Smooth muscle cell (in vitro differentiated cells): ENCODE results near the gene SRGAP1. TPM values are rescaled to one million over a fixed set of nuclear protein-coding genes. Genes with fewer than 3 reads are reported as not detected.

Experiments used
- DNase-seq: peaks from one replicate; lab custom pipeline; 2025; ENCODE audit not compliant: unreplicated experiment; lab: John Stamatoyannopoulos, UW
- H2AFZ ChIP-seq: fragments of 200-600 bp; sonication (generic); 2 replicates; pipeline ENCODE4 v1.6.0; 2016; ENCODE audit warnings: antibody characterized with exemption, low read depth, mild to moderate bottlenecking
- H3F3A ChIP-seq: fragments of 200-600 bp; sonication (generic); 2 replicates; pipeline ENCODE4 v1.6.0; 2017; ENCODE audit warnings: antibody characterized with exemption, low read depth
- H3K27ac ChIP-seq: fragments of 200-600 bp; sonication (generic); 2 replicates; pipeline ENCODE4 v1.5.1; 2016; ENCODE audit warnings: low read depth, mild to moderate bottlenecking
- H3K27me3 ChIP-seq: fragments of 200-600 bp; sonication (generic); 2 replicates; pipeline ENCODE4 v1.6.1; 2016; ENCODE audit warnings: low read depth, mild to moderate bottlenecking
- H3K36me3 ChIP-seq: fragments of 200-600 bp; sonication (generic); 2 replicates; pipeline ENCODE4 v1.5.1; 2016; ENCODE audit warnings: low read depth
- H3K4me1 ChIP-seq: fragments of 200-600 bp; sonication (generic); 2 replicates; pipeline ENCODE4 v1.5.1; 2016; ENCODE audit warnings: low read depth
- H3K4me2 ChIP-seq: fragments of 200-600 bp; sonication (generic); 2 replicates; pipeline ENCODE4 v1.6.0; 2016; ENCODE audit warnings: mild to moderate bottlenecking
- H3K4me3 ChIP-seq: fragments of 200-600 bp; sonication (generic); 2 replicates; pipeline ENCODE4 v1.5.1; 2016; ENCODE audit warnings: mild to moderate bottlenecking
- H3K79me2 ChIP-seq: fragments of 200-600 bp; sonication (generic); 2 replicates; pipeline ENCODE4 v1.6.0; 2016; ENCODE audit warnings: low read depth, mild to moderate bottlenecking
- H3K9ac ChIP-seq: fragments of 200-600 bp; sonication (generic); 2 replicates; pipeline ENCODE4 v1.6.0; 2016; ENCODE audit warnings: low read depth
- H3K9me3 ChIP-seq: fragments of 200-600 bp; sonication (generic); replicated peaks from 2 replicates; pipeline ENCODE4 v1.5.1; 2016; ENCODE audit warnings: low read depth
- H4K20me1 ChIP-seq: fragments of 200-600 bp; sonication (generic); 2 replicates; pipeline ENCODE4 v1.6.0; 2016; ENCODE audit warnings: low read depth
- CTCF ChIP-seq: fragments of 200-600 bp; sonication (generic); IDR thresholded peaks from 2 replicates; pipeline ENCODE4 v1.5.1; 2017; ENCODE audit warnings: borderline replicate concordance, mild to moderate bottlenecking, antibody characterized with exemption; ENCODE audit not compliant: insufficient read depth, poor library complexity, severe bottlenecking
- WGBS: methylation state at CpG from one replicate; pipeline ENCODE4 v1.1.7; 2016; ENCODE audit warnings: low lambda C conversion rate; 5-methylcytosine and 5-hydroxymethylcytosine counted together
- polyA plus RNA-seq: library from polyadenylated mRNA; unstranded; fragments of >200 nt; fragmentation: Nextera tagmentation; extraction: Ambion mirVana; gene quantifications from 2 replicates; pipeline ENCODE4 v1.2.1, GENCODE V29; 2016
- total RNA-seq: library from RNA; depleted of rRNA; stranded (reverse); fragments of >200 nt; gene quantifications from 2 replicates; pipeline ENCODE4 v1.2.3, GENCODE V29; 2014

Gene SRGAP1
- total and polyA plus RNA-seq, 2 experiments from 2014 or later, result 4.0 to 5.9 TPM

- Histone ChIP-seq H3K9ac (no peak overlapping the region), H3K4me1 (no peaks in the 10 kb centered on the region), H3K27ac (no peak overlapping the region), H3K27me3 (no peaks in the 10 kb centered on the region), H3K4me3 (no peak overlapping the region), H2AFZ (no peak overlapping the region), H3K36me3 (no peaks in the 10 kb centered on the region), H3F3A (no peaks in the 10 kb centered on the region), H4K20me1 (no peaks in the 10 kb centered on the region), H3K79me2 (no peaks in the 10 kb centered on the region), H3K4me2 (no peak overlapping the region), H3K9me3 (no peaks in the 10 kb centered on the region)
- TF ChIP-seq CTCF, result no peak
- no peak for DNase-seq
Measured at GRCh38 chr12:64122154-64122553, 277.7 kb downstream of the SRGAP1 start.

GRCh38 chr12:64122995-64123394 lies 278.5 kb downstream of the SRGAP1 start:
- H4K20me1 ChIP-seq, result no peaks in the 10 kb centered on the region
- H3K9ac ChIP-seq, result no peak overlapping the region
- no peak for TF ChIP-seq CTCF
- no peaks in the 10 kb centered on the region for H3K36me3 ChIP-seq
- DNase-seq, result no peak
- H3K27me3 ChIP-seq, result no peaks in the 10 kb centered on the region
- H3K4me3 ChIP-seq, result no peak overlapping the region
- H2AFZ ChIP-seq, result no peak overlapping the region
- H3K4me1 ChIP-seq, result no peaks in the 10 kb centered on the region
- no peak overlapping the region for H3K4me2 ChIP-seq
- no peaks in the 10 kb centered on the region for H3K79me2 ChIP-seq
- WGBS, result 94% methylated on average over 2 of the region's 2 CpGs
- no peaks in the 10 kb centered on the region for H3F3A ChIP-seq
- no peaks in the 10 kb centered on the region for H3K9me3 ChIP-seq
- H3K27ac ChIP-seq, result no peak overlapping the region

GRCh38 chr12:64123448-64123847 lies 278.9 kb downstream of the SRGAP1 start:
- Histone ChIP-seq H3K27me3 (no peaks in the 10 kb centered on the region), H3K27ac (no peak overlapping the region), H3K4me2 (no peak overlapping the region), H3K4me1 (no peaks in the 10 kb centered on the region), H4K20me1 (no peaks in the 10 kb centered on the region), H3K9ac (no peak overlapping the region), H3F3A (no peaks in the 10 kb centered on the region), H3K4me3 (no peak overlapping the region), H3K36me3 (no peaks in the 10 kb centered on the region), H3K79me2 (no peaks in the 10 kb centered on the region), H2AFZ (no peak overlapping the region), H3K9me3 (no peaks in the 10 kb centered on the region)
- TF ChIP-seq CTCF, result no peak
- WGBS, result 100% methylated on average over 1 of the region's 1 CpG
- no peak for DNase-seq

- Histone ChIP-seq H3K4me1 (no peaks in the 10 kb centered on the region), H3K36me3 (no peaks in the 10 kb centered on the region), H3K27me3 (no peaks in the 10 kb centered on the region), H3K27ac (no peak overlapping the region), H2AFZ (no peak overlapping the region), H3K9me3 (no peaks in the 10 kb centered on the region), H3K4me3 (no peak overlapping the region), H3F3A (no peaks in the 10 kb centered on the region), H3K9ac (no peak overlapping the region), H3K4me2 (no peak overlapping the region), H4K20me1 (no peaks in the 10 kb centered on the region), H3K79me2 (no peaks in the 10 kb centered on the region)
- 96% methylated on average over 3 of the region's 3 CpGs for WGBS
- DNase-seq, result no peak
- TF ChIP-seq CTCF, result no peak
Measured at GRCh38 chr12:64124511-64125197, 280.2 kb downstream of the SRGAP1 start.
